Endothelial cell of umbilical vein (primary cell): ENCODE data around the gene CPT2. TPM values are rescaled to one million over a fixed set of nuclear protein-coding genes. Genes with fewer than 3 reads are reported as not detected.

Source experiments
- BruUV-seq: library from RNA; stranded (reverse); fragments of 400-500 nt; replicated peaks from 2 replicates; lab custom pipeline; 2021; lab: Mats Ljungman, UMichigan
- CTCF ChIA-PET: fragments of 300-600, 350-600 bp; sonication (Branson Sonifier 250); formaldehyde crosslinking; loops from one replicate; lab custom pipeline; 2021; ENCODE audit warnings: antibody characterized with exemption, inconsistent platforms; lab: Charles Lee
- POLR2A ChIA-PET: fragments of 300-600, 350-600 bp; sonication (Branson Sonifier 250); formaldehyde crosslinking; loops from one replicate; lab custom pipeline; 2021; ENCODE audit warnings: antibody characterized with exemption, inconsistent platforms; lab: Charles Lee
- DNase-seq: peaks from one replicate; pipeline ENCODE4 v3.0.0-alpha.2; 2011; ENCODE audit warnings: low read depth, low spot score
- FAIRE-seq: peaks from 2 replicates; lab custom pipeline; 2011; peaks lifted over from hg19 to GRCh38; lab: Jason Lieb, UNC
- H2AFZ ChIP-seq: 2 replicates; pipeline ENCODE4 v1.6.0; 2012; ENCODE audit warnings: low read depth, low read length, control low read depth, inconsistent platforms
- H3K27ac ChIP-seq: 2 replicates; pipeline ENCODE4 v1.5.1; 2011; ENCODE audit warnings: low read depth, mild to moderate bottlenecking, control low read depth, low read length, moderate library complexity; ENCODE audit not compliant: insufficient read depth
- H3K27me3 ChIP-seq, 2 experiments: 2 replicates each; pipeline versions ENCODE4 v1.6.0 to v1.6.1; 2011; ENCODE audit warnings: low read length in 2 of 2, mixed read lengths in 1 of 2; ENCODE audit not compliant: control insufficient read depth in 2 of 2, insufficient read depth in 2 of 2
- H3K36me3 ChIP-seq, 2 experiments: 2 replicates in 1 of 2; 3 replicates in 1 of 2; pipeline ENCODE4 v1.5.1; 2011; ENCODE audit warnings: low read length in 2 of 2, mild to moderate bottlenecking in 1 of 2, moderate library complexity in 1 of 2; ENCODE audit not compliant: control insufficient read depth in 2 of 2, insufficient read depth in 2 of 2; ENCODE audit errors: extremely low read depth in 1 of 2
- H3K4me1 ChIP-seq: 3 replicates; pipeline ENCODE4 v1.5.1; 2011; ENCODE audit warnings: mild to moderate bottlenecking, low read length; ENCODE audit not compliant: control insufficient read depth, insufficient read depth; ENCODE audit errors: extremely low read depth
- H3K4me2 ChIP-seq: 2 replicates; pipeline ENCODE4 v1.6.1; 2011; ENCODE audit warnings: low read length, control low read depth, mixed read lengths; ENCODE audit not compliant: insufficient read depth
- H3K4me3 ChIP-seq, 3 experiments: fragments of 200-600 bp in 1 of 3; sonication (generic), shearing (Covaris generic) in 1 of 3; replicated peaks in 1 of 3; 2 replicates each; pipeline ENCODE4 v1.5.1; 2011 to 2016; ENCODE audit warnings: control low read depth in 3 of 3, low read length in 3 of 3, mild to moderate bottlenecking in 2 of 3, inconsistent platforms in 1 of 3, low read depth in 1 of 3, moderate library complexity in 1 of 3; ENCODE audit not compliant: insufficient read depth in 1 of 3
- H3K79me2 ChIP-seq: 2 replicates; pipeline ENCODE4 v1.6.0; 2012; ENCODE audit warnings: low read length, inconsistent platforms; ENCODE audit not compliant: control insufficient read depth, insufficient read depth
- H3K9ac ChIP-seq: replicated peaks from 2 replicates; pipeline ENCODE3; 2011; ENCODE audit warnings: low read length, control low read depth; ENCODE audit not compliant: insufficient read depth; ENCODE audit errors: extremely low read depth
- H3K9me1 ChIP-seq: replicated peaks from 3 replicates; pipeline ENCODE4 v1.6.0; 2011; ENCODE audit warnings: mild to moderate bottlenecking, low read length; ENCODE audit not compliant: control insufficient read depth, insufficient read depth; ENCODE audit errors: extremely low read depth
- H3K9me3 ChIP-seq: replicated peaks from 2 replicates; pipeline ENCODE4 v1.5.1; 2012; ENCODE audit warnings: low read length, inconsistent platforms; ENCODE audit not compliant: control insufficient read depth, insufficient read depth
- H4K20me1 ChIP-seq: replicated peaks from 2 replicates; pipeline ENCODE3; 2011; ENCODE audit warnings: mild to moderate bottlenecking, low read length; ENCODE audit not compliant: control insufficient read depth, insufficient read depth; ENCODE audit errors: extremely low read depth
- CTCF ChIP-seq, 2 donors: IDR thresholded peaks; 1 replicate in 1 of 2; 2 replicates in 1 of 2; pipeline ENCODE4 v1.5.1; 2011; ENCODE audit warnings: low read length in 2 of 2, mild to moderate bottlenecking in 2 of 2, moderate library complexity in 2 of 2, control low read depth in 1 of 2, inconsistent platforms in 1 of 2, low read depth in 1 of 2; ENCODE audit not compliant: insufficient read depth in 1 of 2; ENCODE audit errors: extremely low read depth in 1 of 2
- EZH2 ChIP-seq: IDR thresholded peaks from 2 replicates; pipeline ENCODE4 v1.6.1; 2012; ENCODE audit warnings: borderline replicate concordance, low read depth, mild to moderate bottlenecking, moderate library complexity, low read length, inconsistent platforms; ENCODE audit not compliant: severe bottlenecking
- FOS ChIP-seq: IDR thresholded peaks from 2 replicates; pipeline ENCODE4 v1.6.1; 2011; ENCODE audit warnings: mild to moderate bottlenecking, low read length, moderate library complexity, borderline replicate concordance; ENCODE audit not compliant: insufficient read depth
- GATA2 ChIP-seq: IDR thresholded peaks from 2 replicates; pipeline ENCODE4 v1.7.0; 2011; ENCODE audit warnings: low read depth, mild to moderate bottlenecking, moderate library complexity, mixed read lengths, low read length; ENCODE audit not compliant: insufficient read length, insufficient read depth
- JUN ChIP-seq: IDR thresholded peaks from 2 replicates; pipeline ENCODE4 v1.6.1; 2011; ENCODE audit warnings: borderline replicate concordance, low read depth; ENCODE audit not compliant: insufficient read length, insufficient read depth
- MYC ChIP-seq: IDR thresholded peaks from one replicate; pipeline ENCODE4 v1.6.1; 2011; ENCODE audit warnings: mild to moderate bottlenecking, low read depth, low read length
- POLR2A ChIP-seq: IDR thresholded peaks from 2 replicates; pipeline ENCODE4 v1.6.1; 2012; ENCODE audit warnings: low read depth, mild to moderate bottlenecking, control low read depth, low read length
- POLR2AphosphoS5 ChIP-seq: IDR thresholded peaks from 2 replicates; pipeline ENCODE4 v1.6.1; 2012; ENCODE audit warnings: low read depth, mild to moderate bottlenecking, control low read depth, low read length, moderate library complexity; ENCODE audit not compliant: insufficient read depth
- dilution Hi-C: fragments of 300-500 bp; cut with MboI; formaldehyde crosslinking; loops from one replicate; pipeline ENCODE4 v1.15.0; 2019; ENCODE audit warnings: low sequenced_read_pairs; ENCODE audit not compliant: extremely low pct_ligation_motif_present
- intact Hi-C: fragments of 100-400 bp; cut with micrococcal nuclease; formaldehyde crosslinking; loops from one replicate; pipeline ENCODE4 v1.10.0; 2022
- polyA plus RNA-seq, 4 experiments: library from polyadenylated mRNA; depleted of rRNA in 3 of 4; stranded (reverse) in 3 of 4; unstranded in 1 of 4; fragments of >200 nt; gene quantifications; 2 replicates each; pipeline versions ENCODE4 v1.2.1 to v1.2.3, GENCODE V29; 2011 to 2012; ENCODE audit warnings: missing spikeins in 1 of 4
- total RNA-seq: library from RNA; stranded (reverse); gene quantifications from 2 replicates; pipeline ENCODE4 v1.2.3, GENCODE V29; 2021
- TF ChIP-seq, protein P1 (sequence below): IDR thresholded peaks from 2 replicates; pipeline ENCODE4 v1.6.1; 2011; ENCODE audit not compliant: insufficient read depth, insufficient read length

Gene CPT2
- total and polyA plus RNA-seq, 2 donors (not counting 3 experiments of a cell fraction or from before 2014, with no cell fraction given), result 10.6 to 11.6 TPM

GRCh38 chr1:53220962-53221286, 24.3 kb downstream of the CPT2 start:
- H3K79me2 ChIP-seq, result peaks cover 11% of the 10 kb centered on the region
- no peaks in the 10 kb centered on the region for H3K9me3 ChIP-seq
- FAIRE-seq (no peak), DNase-seq (no peak)
- H3K27me3 ChIP-seq, result no peaks in the 10 kb centered on the region
- intact Hi-C loops, result loop anchor here (1.0 kb wide), 2 partner anchors 17 to 25 kb away; partner anchors contain the start of genes CPT2 and MAGOH
- POLR2A ChIA-PET, result no interaction called here
- TF ChIP-seq POLR2AphosphoS5 (no peak), POLR2A (no peak), JUN (no peak), FOS (no peak), GATA2 (no peak), MYC (no peak), CTCF (IDR thresholded peaks at IDR 0.05; ENCODE audit: extremely low read depth in 1 of 2, insufficient read depth in 1 of 2, low read depth in 1 of 2, low read length in 2 of 2) (no peak), EZH2 (no peak)
- TF ChIP-seq, protein P1, sequence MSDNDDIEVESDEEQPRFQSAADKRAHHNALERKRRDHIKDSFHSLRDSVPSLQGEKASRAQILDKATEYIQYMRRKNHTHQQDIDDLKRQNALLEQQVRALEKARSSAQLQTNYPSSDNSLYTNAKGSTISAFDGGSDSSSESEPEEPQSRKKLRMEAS, result no peak
- BruUV-seq, result TSS peak; percentile 93
- H3K9ac ChIP-seq, result peak overlapping the region; percentile 85
- dilution Hi-C loops, result no loop called here
- peaks cover 0 to 5% of the 10 kb centered on the region in 2 experiments for H3K36me3 ChIP-seq
- H3K4me1 ChIP-seq, result peaks cover 19% of the 10 kb centered on the region
- no peaks in the 10 kb centered on the region for H4K20me1 ChIP-seq
- H2AFZ ChIP-seq, result peak overlapping the region; percentile 98
- H3K27ac ChIP-seq, result no peak overlapping the region
- CTCF ChIA-PET, result no interaction called here
- peak overlapping the region; percentile 86 for H3K4me2 ChIP-seq
- peak overlapping the region in 2 of 3 experiments; percentile 81 to 94 for H3K4me3 ChIP-seq
- no peaks in the 10 kb centered on the region for H3K9me1 ChIP-seq
